BE2C (cell line): ENCODE data around the gene LDB2.

Source experiments
- DNase-seq: peaks from one replicate; pipeline ENCODE4 v3.0.0-alpha.2; 2020
- H3K27me3 ChIP-seq: fragments of 250-450 bp; sonication (Bioruptor Pico); 2 replicates; pipeline ENCODE4 v1.5.1; 2020; ENCODE audit warnings: mild to moderate bottlenecking
- H3K36me3 ChIP-seq: fragments of 250-450 bp; sonication (Bioruptor Pico); 2 replicates; pipeline ENCODE4 v1.5.1; 2020; ENCODE audit warnings: mild to moderate bottlenecking
- H3K4me1 ChIP-seq: fragments of 250-450 bp; sonication (Bioruptor Pico); 2 replicates; pipeline ENCODE4 v1.5.1; 2020
- H3K4me3 ChIP-seq: 2 replicates; pipeline ENCODE4 v1.5.1; 2011; ENCODE audit warnings: low read depth, low read length
- H3K9me3 ChIP-seq: fragments of 250-450 bp; sonication (Bioruptor Pico); 2 replicates; pipeline ENCODE4 v1.5.1; 2020
- CTCF ChIP-seq: IDR thresholded peaks from 2 replicates; pipeline ENCODE4 v1.5.1; 2012; ENCODE audit warnings: mild to moderate bottlenecking, low read depth, low read length

LDB2 gene

DNA sequence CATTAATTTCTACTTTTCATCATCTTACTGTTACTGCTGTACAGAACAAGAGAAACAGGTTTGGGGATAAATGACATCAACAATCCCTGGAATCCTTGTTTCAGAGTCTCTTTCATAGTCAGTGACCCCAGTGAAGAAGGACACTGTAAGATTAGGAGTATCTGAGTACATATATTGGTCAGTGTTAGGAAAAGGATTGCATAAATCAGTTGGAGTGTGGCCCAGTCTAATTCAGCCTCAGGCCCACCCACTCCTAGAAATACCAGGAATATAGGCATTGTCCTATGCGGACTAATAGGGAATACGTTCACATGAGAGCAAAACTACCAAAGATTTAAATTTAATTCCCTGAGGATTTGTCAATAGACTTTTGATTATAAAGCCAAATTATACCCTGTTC is 237.8 kb downstream of the LDB2 start:
- H3K9me3 ChIP-seq: no peaks in the 10 kb centered on the region
- H3K4me1 ChIP-seq: peaks cover 9% of the 10 kb centered on the region
- no peaks in the 10 kb centered on the region for H3K36me3 ChIP-seq
- no peak overlapping the region for H3K4me3 ChIP-seq
- TF ChIP-seq CTCF: no peak
- no peak for DNase-seq
- no peaks in the 10 kb centered on the region for H3K27me3 ChIP-seq

- H3K4me3 ChIP-seq: no peak overlapping the region
- H3K27me3 ChIP-seq: no peaks in the 10 kb centered on the region
- H3K36me3 ChIP-seq: no peaks in the 10 kb centered on the region
- H3K4me1 ChIP-seq: peaks cover 9% of the 10 kb centered on the region
- no peaks in the 10 kb centered on the region for H3K9me3 ChIP-seq
- TF ChIP-seq CTCF: no peak
- DNase-seq: no peak
Observed at GRCh38 chr4:16659694-16660093, 238.8 kb downstream of the LDB2 start.

DNA sequence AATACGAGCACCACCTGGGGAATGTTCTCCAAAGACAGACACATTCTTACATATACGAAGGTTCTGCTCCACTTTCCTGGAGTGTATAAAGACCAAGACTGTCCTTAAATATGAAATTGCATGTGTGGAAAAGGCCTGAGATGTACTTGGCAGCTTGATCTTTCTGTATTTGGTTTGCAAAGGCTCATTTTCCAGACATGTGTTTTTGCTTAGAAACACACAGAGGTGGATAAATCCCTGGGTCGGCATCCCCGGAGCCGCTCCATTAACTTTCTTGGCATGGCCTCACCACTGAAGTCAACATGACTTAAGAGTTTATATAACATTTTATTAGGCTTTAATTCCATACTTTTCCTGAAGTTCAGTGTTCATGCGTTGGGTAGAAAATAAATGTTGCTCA is 239.4 kb downstream of the LDB2 start:
- Histone ChIP-seq H3K4me1 (peaks cover 10% of the 10 kb centered on the region), H3K4me3 (no peak overlapping the region), H3K9me3 (no peaks in the 10 kb centered on the region), H3K36me3 (no peaks in the 10 kb centered on the region), H3K27me3 (no peaks in the 10 kb centered on the region)
- TF ChIP-seq CTCF: no peak
- no peak for DNase-seq

GRCh38 chr4:16658183-16658582 is 240.3 kb downstream of the LDB2 start:
- H3K4me1 ChIP-seq: peaks cover 13% of the 10 kb centered on the region
- TF ChIP-seq CTCF: no peak
- H3K27me3 ChIP-seq: no peaks in the 10 kb centered on the region
- no peak for DNase-seq
- H3K36me3 ChIP-seq: no peaks in the 10 kb centered on the region
- no peaks in the 10 kb centered on the region for H3K9me3 ChIP-seq
- H3K4me3 ChIP-seq: no peak overlapping the region

- H3K36me3 ChIP-seq: no peaks in the 10 kb centered on the region
- H3K4me3 ChIP-seq: no peak overlapping the region
- DNase-seq: peak; percentile 65
- no peak for TF ChIP-seq CTCF
- no peaks in the 10 kb centered on the region for H3K9me3 ChIP-seq
- peaks cover 13% of the 10 kb centered on the region for H3K4me1 ChIP-seq
- no peaks in the 10 kb centered on the region for H3K27me3 ChIP-seq
Observed at GRCh38 chr4:16655111-16655510, 243.3 kb downstream of the LDB2 start.

DNA sequence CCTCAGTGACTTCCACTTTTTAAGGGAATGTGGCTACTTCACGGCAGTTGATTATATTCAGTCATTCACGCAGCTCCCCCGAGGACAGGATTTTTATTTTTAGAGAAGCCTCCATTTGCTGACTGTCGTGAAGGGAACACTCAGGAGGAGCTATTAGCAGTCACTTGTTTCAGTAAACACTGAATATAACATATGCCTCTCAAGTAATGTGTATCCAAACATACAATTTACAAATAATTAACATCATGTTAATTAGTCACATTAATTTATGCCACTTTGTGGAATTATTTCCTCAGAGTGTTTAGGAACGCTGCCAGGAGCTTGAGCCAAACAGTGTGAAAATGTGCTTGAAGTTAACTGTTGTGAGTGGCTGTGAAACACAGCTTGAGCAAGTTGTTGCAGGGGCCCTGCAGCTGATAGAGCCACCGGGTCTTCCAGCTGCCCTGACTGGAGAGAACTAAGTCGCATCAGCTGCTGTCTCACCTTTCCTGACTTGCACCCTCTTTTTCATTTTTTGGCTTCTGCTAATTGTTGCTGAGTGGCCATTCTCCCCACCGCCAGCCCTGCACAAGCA is 245.6 kb downstream of the LDB2 start:
- H3K27me3 ChIP-seq: no peaks in the 10 kb centered on the region
- no peaks in the 10 kb centered on the region for H3K9me3 ChIP-seq
- no peak overlapping the region for H3K4me3 ChIP-seq
- no peaks in the 10 kb centered on the region for H3K36me3 ChIP-seq
- H3K4me1 ChIP-seq: peaks cover 10% of the 10 kb centered on the region
- DNase-seq: no peak
- no peak for TF ChIP-seq CTCF
